ENCODE results near the gene MGLL. TPM values are rescaled to one million over a fixed set of nuclear protein-coding genes. Genes with fewer than 3 reads are reported as not detected.

Gene MGLL
- total and polyA plus RNA-seq, 2 donors (not counting 1 experiment from before 2014, with no cell fraction given) = 1.7 to 6.9 TPM

- Histone ChIP-seq H3K4me1 (ENCODE audit: control insufficient read depth in 2 of 2, insufficient read depth in 2 of 2, low read length in 2 of 2) (no peaks in the 10 kb centered on the region), H2AFZ (ENCODE audit: insufficient read depth, low read depth, low read length, poor library complexity, severe bottlenecking) (no peak overlapping the region), H4K20me1 (ENCODE audit: control insufficient read depth, insufficient read depth, low read length, poor library complexity, severe bottlenecking) (no peaks in the 10 kb centered on the region), H3K4me3 (ENCODE audit: control extremely low read depth in 1 of 5, extremely low read depth in 1 of 5, insufficient read depth in 1 of 5, low read depth in 2 of 5, low read length in 4 of 5) (no peak overlapping the region), H3K79me2 (ENCODE audit: control insufficient read depth, insufficient read depth, low read length) (no peaks in the 10 kb centered on the region), H3K27ac (ENCODE audit: low read length in 2 of 2) (no peak overlapping the region), H3K4me2 (replicated peaks; ENCODE audit: low read depth, low read length, poor library complexity, severe bottlenecking) (no peak overlapping the region), H3K36me3 (replicated peaks in 1 of 2; ENCODE audit: control extremely low read depth in 1 of 2, control insufficient read depth in 1 of 2, extremely low read depth in 1 of 2, insufficient read depth in 2 of 2, low read length in 1 of 2) (no peaks in the 10 kb centered on the region), H3K9ac (ENCODE audit: low read length) (no peak overlapping the region), H3K9me3 (ENCODE audit: control extremely low read depth in 1 of 3, control insufficient read depth in 2 of 3, insufficient read depth in 1 of 3, low read length in 2 of 3) (no peaks in the 10 kb centered on the region), H3K27me3 (replicated peaks in 1 of 4; ENCODE audit: control extremely low read depth in 1 of 4, control insufficient read depth in 3 of 4, insufficient read depth in 4 of 4, low read length in 3 of 4) (no peaks in the 10 kb centered on the region)
- Mint-ChIP-seq H3K4me3 (no peak overlapping the region), H3K27ac (no peak overlapping the region), H3K27me3 (no peaks in the 10 kb centered on the region), H3K9me3 (ENCODE audit: insufficient read depth) (no peaks in the 10 kb centered on the region), H3K4me1 (no peaks in the 10 kb centered on the region)
- no CpG with 5 or more reads among the region's 2 CpGs for WGBS (ENCODE audit: insufficient coverage)
- POLR2A ChIA-PET = no interaction called here
- no peak for TF ChIP-seq CTCF (IDR thresholded peaks at IDR 0.05)
- no peak for TF ChIP-seq EZH2 (IDR thresholded peaks at IDR 0.05; ENCODE audit: borderline replicate concordance, insufficient read depth, low read depth, low read length, poor library complexity, severe bottlenecking)
- CTCF ChIA-PET = no interaction called here
- no peak for DNase-seq
- no peak for ATAC-seq (ENCODE audit: low read depth)
- intact Hi-C loops (cut with micrococcal nuclease) = no loop called here
These were observed 8.0 kb downstream of the MGLL start for GRCh38 chr3:127814325-127814781.

DNA sequence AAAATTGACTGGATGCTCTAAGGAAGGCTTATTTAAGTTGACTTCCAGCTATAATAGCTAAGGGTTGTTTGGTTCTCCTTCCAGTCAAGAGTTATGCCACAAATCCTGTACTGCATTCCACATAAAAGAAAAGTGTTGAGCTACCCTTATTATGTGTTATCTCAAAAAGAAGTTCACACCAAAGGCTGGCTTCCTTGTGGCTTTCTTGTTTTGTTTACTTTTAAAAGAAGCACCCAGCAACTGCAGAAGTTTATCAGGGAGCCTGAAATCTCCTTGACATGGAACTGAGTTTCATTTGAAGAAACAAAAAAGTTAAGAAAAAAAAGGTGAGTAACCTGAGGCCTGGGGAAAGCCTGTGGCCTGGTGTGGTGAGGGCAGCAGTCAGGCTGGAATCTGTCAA, 10.2 kb downstream of the MGLL start:
- Histone ChIP-seq H2AFZ (ENCODE audit: insufficient read depth, low read depth, low read length, poor library complexity, severe bottlenecking) (no peak overlapping the region), H3K4me2 (replicated peaks; ENCODE audit: low read depth, low read length, poor library complexity, severe bottlenecking) (no peak overlapping the region), H3K79me2 (ENCODE audit: control insufficient read depth, insufficient read depth, low read length) (no peaks in the 10 kb centered on the region), H3K36me3 (replicated peaks in 1 of 2; ENCODE audit: control extremely low read depth in 1 of 2, control insufficient read depth in 1 of 2, extremely low read depth in 1 of 2, insufficient read depth in 2 of 2, low read length in 1 of 2) (no peaks in the 10 kb centered on the region), H3K27me3 (replicated peaks in 1 of 4; ENCODE audit: control extremely low read depth in 1 of 4, control insufficient read depth in 3 of 4, insufficient read depth in 4 of 4, low read length in 3 of 4) (no peaks in the 10 kb centered on the region), H4K20me1 (ENCODE audit: control insufficient read depth, insufficient read depth, low read length, poor library complexity, severe bottlenecking) (no peaks in the 10 kb centered on the region), H3K9ac (ENCODE audit: low read length) (no peak overlapping the region), H3K9me3 (ENCODE audit: control extremely low read depth in 1 of 3, control insufficient read depth in 2 of 3, insufficient read depth in 1 of 3, low read length in 2 of 3) (no peaks in the 10 kb centered on the region), H3K4me3 (ENCODE audit: control extremely low read depth in 1 of 5, extremely low read depth in 1 of 5, insufficient read depth in 1 of 5, low read depth in 2 of 5, low read length in 4 of 5) (no peak overlapping the region), H3K27ac (ENCODE audit: low read length in 2 of 2) (no peak overlapping the region), H3K4me1 (ENCODE audit: control insufficient read depth in 2 of 2, insufficient read depth in 2 of 2, low read length in 2 of 2) (no peaks in the 10 kb centered on the region)
- no peak overlapping the region for H3K27ac Mint-ChIP-seq
- TF ChIP-seq EZH2 (IDR thresholded peaks at IDR 0.05; ENCODE audit: borderline replicate concordance, insufficient read depth, low read depth, low read length, poor library complexity, severe bottlenecking) = no peak
- TF ChIP-seq CTCF (IDR thresholded peaks at IDR 0.05) = no peak
- intact Hi-C loops (cut with micrococcal nuclease) = no loop called here
- H3K4me3 Mint-ChIP-seq = no peak overlapping the region
- H3K9me3 Mint-ChIP-seq (ENCODE audit: insufficient read depth) = no peaks in the 10 kb centered on the region
- CTCF ChIA-PET = no interaction called here
- DNase-seq (no peak), ATAC-seq (ENCODE audit: low read depth) (no peak)
- POLR2A ChIA-PET = interaction anchor here (0.6 kb wide), 1 partner anchor 21 kb away, joined by 9 read pairs; no protein-coding TSS in a partner anchor
- no peaks in the 10 kb centered on the region for H3K27me3 Mint-ChIP-seq
- peaks cover 2% of the 10 kb centered on the region for H3K4me1 Mint-ChIP-seq
